ENCODE data around the gene HS3ST3A1.

DNA sequence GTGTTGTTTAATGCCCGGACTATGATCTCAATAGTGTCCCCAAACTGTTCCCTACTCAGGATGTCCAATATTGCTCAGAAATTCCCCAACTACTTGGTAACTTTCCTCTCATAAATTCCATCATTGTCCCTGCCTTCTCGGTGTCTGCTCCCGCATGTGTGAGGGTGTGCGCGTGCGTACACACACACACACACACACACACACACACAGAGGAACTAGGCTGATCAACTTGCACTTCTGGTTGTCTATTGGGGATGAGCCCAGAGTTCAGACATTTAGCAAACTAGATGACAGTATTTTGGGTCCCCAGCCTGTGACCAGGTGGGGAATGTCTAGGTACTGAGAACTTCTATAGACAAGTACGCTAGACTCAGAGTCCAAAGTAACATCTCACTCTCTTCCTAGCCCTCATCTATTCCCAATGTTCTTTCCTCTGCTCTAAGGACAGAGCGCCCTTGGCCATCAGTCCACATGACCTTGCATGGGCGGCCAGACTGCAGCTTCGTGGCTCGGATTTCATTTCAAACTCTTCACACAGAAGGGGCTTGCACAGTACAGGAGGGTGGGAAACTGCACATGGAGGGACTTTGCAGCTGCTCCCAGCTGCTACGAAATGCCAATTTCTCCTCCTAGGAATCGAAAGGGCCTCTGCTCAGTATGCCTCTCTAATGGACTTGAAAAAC, 5.3 kb downstream of the HS3ST3A1 start:
- no peak for TF ChIP-seq POLR2A (IDR thresholded peaks at IDR 0.05; ENCODE audit: low read depth, low read length)
- TF ChIP-seq POLR2AphosphoS5 (IDR thresholded peaks at IDR 0.05; ENCODE audit: low read depth, low read length): no peak
